ENCODE measurements around the gene CPA4.
"Not testable (repeated sequence)": the region's sequence is repeated elsewhere in the genome, so short reads cannot be mapped to it uniquely, and the experiment has no call there.

DNA sequence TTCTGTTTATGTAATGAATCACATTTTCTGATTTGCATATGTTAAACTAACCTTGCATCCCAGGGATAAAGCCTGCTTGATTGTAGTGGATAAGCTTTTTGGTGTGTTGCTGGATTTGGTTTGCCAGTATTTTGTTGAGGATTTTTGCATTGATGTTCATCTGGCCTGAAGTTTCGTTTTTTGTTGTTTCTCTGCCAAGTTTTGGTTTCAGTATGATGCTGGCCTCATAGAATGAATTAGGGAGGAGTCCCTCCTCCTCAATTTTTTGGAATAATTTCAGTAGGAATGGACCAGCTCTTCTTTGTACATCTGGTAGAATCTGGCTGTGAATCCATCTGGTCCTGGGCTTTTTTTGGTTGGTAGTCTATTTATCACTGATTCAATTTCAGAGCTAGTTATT lies 49.5 kb upstream of the CPA4 start:
- not testable (repeated sequence) for TF ChIP-seq CTCF (IDR thresholded peaks at IDR 0.05; ENCODE audit: poor library complexity); EZH2 (IDR thresholded peaks at IDR 0.05; ENCODE audit: borderline replicate concordance); EZH2phosphoT487 (IDR thresholded peaks at IDR 0.05; ENCODE audit: low read depth, severe bottlenecking, unreplicated experiment)

Data from hepatocyte (in vitro differentiated cells).